Neural progenitor cell (in vitro differentiated cells): ENCODE data around the gene PCDH15.

Source experiments
- EZH2 ChIP-seq: fragments of 200-600 bp; sonication (generic); IDR thresholded peaks from 2 replicates; pipeline ENCODE4 v1.6.1; 2017; ENCODE audit warnings: antibody characterized with exemption, mild to moderate bottlenecking, moderate library complexity
- EZH2phosphoT487 ChIP-seq: fragments of 200-600 bp; sonication (generic); IDR thresholded peaks from 2 replicates; pipeline ENCODE4 v1.6.1; 2017; ENCODE audit warnings: antibody characterized with exemption
- TF ChIP-seq, protein P1 (sequence below): fragments of 200-600 bp; sonication (generic); IDR thresholded peaks from 2 replicates; pipeline ENCODE4 v1.5.1; 2017; ENCODE audit warnings: antibody characterized with exemption, mild to moderate bottlenecking

DNA sequence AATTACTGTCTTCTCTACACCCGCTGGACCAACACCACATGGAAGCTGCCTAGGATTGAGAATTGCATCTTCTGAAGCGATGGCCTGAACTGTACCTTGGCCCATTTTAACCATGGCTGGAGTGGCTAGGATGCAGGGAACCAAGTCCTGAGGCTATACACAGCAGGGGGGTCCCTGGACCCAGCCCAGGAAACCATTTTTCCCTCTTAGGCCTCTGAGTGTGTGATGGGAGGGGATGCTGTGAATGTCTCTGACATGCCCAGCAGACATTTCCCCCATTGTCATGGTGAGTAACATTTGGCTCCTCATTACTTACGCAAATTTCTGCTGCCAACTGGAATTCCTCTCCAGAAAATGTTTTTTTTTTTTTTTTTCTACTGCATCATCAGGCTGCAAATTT is 822.7 kb downstream of the PCDH15 start:
- TF ChIP-seq EZH2 (no peak), EZH2phosphoT487 (no peak)
- TF ChIP-seq, protein P1, sequence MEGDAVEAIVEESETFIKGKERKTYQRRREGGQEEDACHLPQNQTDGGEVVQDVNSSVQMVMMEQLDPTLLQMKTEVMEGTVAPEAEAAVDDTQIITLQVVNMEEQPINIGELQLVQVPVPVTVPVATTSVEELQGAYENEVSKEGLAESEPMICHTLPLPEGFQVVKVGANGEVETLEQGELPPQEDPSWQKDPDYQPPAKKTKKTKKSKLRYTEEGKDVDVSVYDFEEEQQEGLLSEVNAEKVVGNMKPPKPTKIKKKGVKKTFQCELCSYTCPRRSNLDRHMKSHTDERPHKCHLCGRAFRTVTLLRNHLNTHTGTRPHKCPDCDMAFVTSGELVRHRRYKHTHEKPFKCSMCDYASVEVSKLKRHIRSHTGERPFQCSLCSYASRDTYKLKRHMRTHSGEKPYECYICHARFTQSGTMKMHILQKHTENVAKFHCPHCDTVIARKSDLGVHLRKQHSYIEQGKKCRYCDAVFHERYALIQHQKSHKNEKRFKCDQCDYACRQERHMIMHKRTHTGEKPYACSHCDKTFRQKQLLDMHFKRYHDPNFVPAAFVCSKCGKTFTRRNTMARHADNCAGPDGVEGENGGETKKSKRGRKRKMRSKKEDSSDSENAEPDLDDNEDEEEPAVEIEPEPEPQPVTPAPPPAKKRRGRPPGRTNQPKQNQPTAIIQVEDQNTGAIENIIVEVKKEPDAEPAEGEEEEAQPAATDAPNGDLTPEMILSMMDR: no peak
